ENCODE data around the gene HKDC1.

The HKDC1 gene

DNA sequence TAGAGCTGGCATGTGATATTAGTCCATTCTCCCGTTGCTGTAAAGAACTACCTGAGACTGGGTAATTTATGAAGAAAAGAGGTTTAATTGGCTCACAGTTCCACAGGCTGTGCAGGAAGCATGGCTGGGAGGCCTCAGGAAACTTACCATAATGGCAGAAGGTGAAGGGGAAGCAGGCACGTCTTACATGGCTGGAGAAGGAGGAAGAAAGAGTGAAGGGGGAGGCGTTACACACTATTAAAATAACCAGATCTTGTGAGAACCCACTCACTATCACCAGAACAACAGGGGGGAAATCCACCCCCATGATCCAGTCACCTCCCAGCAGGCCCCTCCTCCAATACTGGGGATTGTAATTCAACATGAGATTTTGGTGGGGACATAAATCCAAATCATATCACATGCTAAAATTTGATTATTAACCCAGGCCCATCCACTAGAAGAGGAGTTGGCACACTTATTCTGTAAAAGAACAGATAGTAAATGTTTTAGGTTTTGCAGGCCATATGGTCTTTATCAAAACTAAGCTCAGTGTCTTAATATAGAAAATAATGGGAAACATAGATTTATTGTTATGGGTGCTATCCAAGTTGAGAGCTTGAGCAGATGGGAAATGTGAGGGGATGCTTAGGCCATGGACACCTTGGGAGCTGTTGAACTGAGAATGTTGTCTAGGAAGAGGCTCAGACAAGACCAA lies 39.6 kb downstream of the HKDC1 start:
- Histone ChIP-seq H3K27ac (replicated peaks) (no peak overlapping the region), H3K4me3 (replicated peaks; ENCODE audit: insufficient read depth, low read length) (no peak overlapping the region), H3K27me3 (ENCODE audit: insufficient read depth, poor library complexity, severe bottlenecking) (no peaks in the 10 kb centered on the region)
- no peak for TF ChIP-seq GABPA (IDR thresholded peaks at IDR 0.05; ENCODE audit: low read depth)
- TF ChIP-seq POLR2AphosphoS5 (IDR thresholded peaks at IDR 0.05; ENCODE audit: low read depth): no peak
- TF ChIP-seq SPI1 (IDR thresholded peaks at IDR 0.05; ENCODE audit: borderline replicate concordance, low read depth): no peak
- TF ChIP-seq, protein P1, sequence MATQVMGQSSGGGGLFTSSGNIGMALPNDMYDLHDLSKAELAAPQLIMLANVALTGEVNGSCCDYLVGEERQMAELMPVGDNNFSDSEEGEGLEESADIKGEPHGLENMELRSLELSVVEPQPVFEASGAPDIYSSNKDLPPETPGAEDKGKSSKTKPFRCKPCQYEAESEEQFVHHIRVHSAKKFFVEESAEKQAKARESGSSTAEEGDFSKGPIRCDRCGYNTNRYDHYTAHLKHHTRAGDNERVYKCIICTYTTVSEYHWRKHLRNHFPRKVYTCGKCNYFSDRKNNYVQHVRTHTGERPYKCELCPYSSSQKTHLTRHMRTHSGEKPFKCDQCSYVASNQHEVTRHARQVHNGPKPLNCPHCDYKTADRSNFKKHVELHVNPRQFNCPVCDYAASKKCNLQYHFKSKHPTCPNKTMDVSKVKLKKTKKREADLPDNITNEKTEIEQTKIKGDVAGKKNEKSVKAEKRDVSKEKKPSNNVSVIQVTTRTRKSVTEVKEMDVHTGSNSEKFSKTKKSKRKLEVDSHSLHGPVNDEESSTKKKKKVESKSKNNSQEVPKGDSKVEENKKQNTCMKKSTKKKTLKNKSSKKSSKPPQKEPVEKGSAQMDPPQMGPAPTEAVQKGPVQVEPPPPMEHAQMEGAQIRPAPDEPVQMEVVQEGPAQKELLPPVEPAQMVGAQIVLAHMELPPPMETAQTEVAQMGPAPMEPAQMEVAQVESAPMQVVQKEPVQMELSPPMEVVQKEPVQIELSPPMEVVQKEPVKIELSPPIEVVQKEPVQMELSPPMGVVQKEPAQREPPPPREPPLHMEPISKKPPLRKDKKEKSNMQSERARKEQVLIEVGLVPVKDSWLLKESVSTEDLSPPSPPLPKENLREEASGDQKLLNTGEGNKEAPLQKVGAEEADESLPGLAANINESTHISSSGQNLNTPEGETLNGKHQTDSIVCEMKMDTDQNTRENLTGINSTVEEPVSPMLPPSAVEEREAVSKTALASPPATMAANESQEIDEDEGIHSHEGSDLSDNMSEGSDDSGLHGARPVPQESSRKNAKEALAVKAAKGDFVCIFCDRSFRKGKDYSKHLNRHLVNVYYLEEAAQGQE (IDR thresholded peaks at IDR 0.05; ENCODE audit: insufficient replicate concordance, low read depth): no peak
- TF ChIP-seq CTCF (IDR thresholded peaks at IDR 0.05; ENCODE audit: insufficient read depth, low read length): no peak
- DNase-seq (ENCODE audit: low read depth in 1 of 2, low spot score in 1 of 2): no peak

DNA sequence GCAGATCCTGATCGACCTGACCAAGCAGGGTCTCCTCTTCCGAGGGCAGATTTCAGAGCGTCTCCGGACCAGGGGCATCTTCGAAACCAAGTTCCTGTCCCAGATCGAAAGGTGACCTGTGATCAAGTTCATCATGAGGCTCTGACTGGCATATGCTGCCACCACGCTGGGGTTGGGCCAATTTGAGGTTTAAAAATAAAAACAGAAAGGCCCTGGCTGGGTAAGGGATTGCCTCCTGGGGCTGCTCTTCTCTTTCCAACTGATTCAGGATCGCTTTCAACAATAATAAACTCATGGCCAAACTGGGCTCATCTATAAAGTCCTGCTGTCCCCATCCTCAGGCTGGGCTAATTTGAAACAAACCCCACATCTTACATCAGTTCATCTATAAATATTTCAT lies 41.1 kb downstream of the HKDC1 start:
- Histone ChIP-seq H3K4me3 (replicated peaks; ENCODE audit: insufficient read depth, low read length) (no peak overlapping the region), H3K27me3 (ENCODE audit: insufficient read depth, poor library complexity, severe bottlenecking) (no peaks in the 10 kb centered on the region), H3K27ac (replicated peaks) (no peak overlapping the region)
- no peak for TF ChIP-seq POLR2AphosphoS5 (IDR thresholded peaks at IDR 0.05; ENCODE audit: low read depth)
- TF ChIP-seq, protein P1 (IDR thresholded peaks at IDR 0.05; ENCODE audit: insufficient replicate concordance, low read depth): no peak
- no peak for TF ChIP-seq CTCF (IDR thresholded peaks at IDR 0.05; ENCODE audit: insufficient read depth, low read length)
- no peak for TF ChIP-seq SPI1 (IDR thresholded peaks at IDR 0.05; ENCODE audit: borderline replicate concordance, low read depth)
- no peak for TF ChIP-seq GABPA (IDR thresholded peaks at IDR 0.05; ENCODE audit: low read depth)
- no peak for DNase-seq (ENCODE audit: low read depth in 1 of 2, low spot score in 1 of 2)

GRCh38 chr10:69262292-69262751 lies 42.2 kb downstream of the HKDC1 start:
- no peaks in the 10 kb centered on the region for H3K27me3 ChIP-seq (ENCODE audit: insufficient read depth, poor library complexity, severe bottlenecking)
- no peak for DNase-seq (ENCODE audit: low read depth in 1 of 2, low spot score in 1 of 2)

More at GRCh38 chr10:69262292-69262751, 42.2 kb downstream of the HKDC1 start:
- Histone ChIP-seq H3K4me3 (replicated peaks; ENCODE audit: insufficient read depth, low read length) (no peak overlapping the region), H3K27ac (replicated peaks) (no peak overlapping the region)
- no peak for TF ChIP-seq SPI1 (IDR thresholded peaks at IDR 0.05; ENCODE audit: borderline replicate concordance, low read depth)
- no peak for TF ChIP-seq CTCF (IDR thresholded peaks at IDR 0.05; ENCODE audit: insufficient read depth, low read length)
- TF ChIP-seq GABPA (IDR thresholded peaks at IDR 0.05; ENCODE audit: low read depth): no peak
- TF ChIP-seq, protein P1 (IDR thresholded peaks at IDR 0.05; ENCODE audit: insufficient replicate concordance, low read depth): no peak
- TF ChIP-seq POLR2AphosphoS5 (IDR thresholded peaks at IDR 0.05; ENCODE audit: low read depth): no peak

Measured in HL-60 (cell line).